ENCODE measurements around the gene PDHA1. TPM values are rescaled to one million over a fixed set of nuclear protein-coding genes. Genes with fewer than 3 reads are reported as not detected.

PDHA1 gene
- total RNA-seq, 4 donors from 2014 or later = 62.5 to 87.2 (median 73.6) TPM

DNA sequence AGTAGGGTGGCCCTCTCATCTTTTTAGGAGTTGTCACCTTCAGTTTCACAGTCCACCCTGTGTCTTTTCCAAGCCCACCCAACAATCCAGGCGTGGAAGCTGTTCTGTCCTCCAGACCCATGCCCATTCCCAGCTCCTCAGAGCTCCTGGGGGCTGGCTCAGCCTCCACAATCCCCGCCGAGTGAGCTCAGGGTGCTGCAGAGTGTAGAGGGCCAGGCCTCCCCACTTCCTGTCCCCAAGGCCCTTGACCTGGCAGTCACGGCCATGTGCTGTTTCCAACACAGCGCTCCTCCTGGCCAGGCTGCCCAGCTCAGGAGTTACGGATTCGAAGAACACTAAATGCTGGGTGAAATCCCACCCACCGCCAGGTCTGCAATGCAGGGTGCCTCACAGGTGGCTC is 31.8 kb downstream of the PDHA1 start:
- WGBS, 2 donors = 83 to 93% methylated on average over 5 to 8 of the region's 8 CpGs
- no peak overlapping the region for H3K4me3 ChIP-seq (ENCODE audit: low read depth, poor library complexity, severe bottlenecking)
- intact Hi-C loops (cut with DNase I; ENCODE audit: low total_unique reads) = no loop called here
- TF ChIP-seq, protein P1, sequence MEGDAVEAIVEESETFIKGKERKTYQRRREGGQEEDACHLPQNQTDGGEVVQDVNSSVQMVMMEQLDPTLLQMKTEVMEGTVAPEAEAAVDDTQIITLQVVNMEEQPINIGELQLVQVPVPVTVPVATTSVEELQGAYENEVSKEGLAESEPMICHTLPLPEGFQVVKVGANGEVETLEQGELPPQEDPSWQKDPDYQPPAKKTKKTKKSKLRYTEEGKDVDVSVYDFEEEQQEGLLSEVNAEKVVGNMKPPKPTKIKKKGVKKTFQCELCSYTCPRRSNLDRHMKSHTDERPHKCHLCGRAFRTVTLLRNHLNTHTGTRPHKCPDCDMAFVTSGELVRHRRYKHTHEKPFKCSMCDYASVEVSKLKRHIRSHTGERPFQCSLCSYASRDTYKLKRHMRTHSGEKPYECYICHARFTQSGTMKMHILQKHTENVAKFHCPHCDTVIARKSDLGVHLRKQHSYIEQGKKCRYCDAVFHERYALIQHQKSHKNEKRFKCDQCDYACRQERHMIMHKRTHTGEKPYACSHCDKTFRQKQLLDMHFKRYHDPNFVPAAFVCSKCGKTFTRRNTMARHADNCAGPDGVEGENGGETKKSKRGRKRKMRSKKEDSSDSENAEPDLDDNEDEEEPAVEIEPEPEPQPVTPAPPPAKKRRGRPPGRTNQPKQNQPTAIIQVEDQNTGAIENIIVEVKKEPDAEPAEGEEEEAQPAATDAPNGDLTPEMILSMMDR (IDR thresholded peaks at IDR 0.05) = no peak
- TF ChIP-seq POLR2A (IDR thresholded peaks at IDR 0.05) = no peak
- DNase-seq (ENCODE audit: low spot score in 2 of 2) = no peak

DNA sequence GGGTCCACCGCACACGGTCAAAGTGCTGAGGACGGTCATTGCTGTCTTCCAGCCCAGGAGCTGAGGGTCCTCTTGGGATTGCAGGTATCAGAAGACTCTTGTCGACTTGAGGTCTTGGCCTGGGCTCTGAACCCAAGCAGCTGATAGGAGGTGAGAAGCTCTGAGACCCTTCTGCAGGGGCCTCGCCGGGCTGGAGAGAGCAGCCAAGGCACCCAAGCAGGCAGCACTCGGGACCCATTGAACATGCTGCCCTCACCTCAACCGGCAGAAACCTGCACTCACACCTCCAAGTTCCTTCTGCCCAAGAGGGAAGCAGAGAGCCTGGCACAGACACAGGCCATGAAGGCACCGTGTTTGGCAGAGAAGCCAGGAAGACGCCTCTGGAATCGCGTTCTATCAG is 34.1 kb downstream of the PDHA1 start:
- intact Hi-C loops (cut with DNase I; ENCODE audit: low total_unique reads) = no loop called here
- 93 to 97% methylated on average over 8 to 12 of the region's 12 CpGs for WGBS, 2 donors
- TF ChIP-seq POLR2A (IDR thresholded peaks at IDR 0.05) = no peak
- DNase-seq (ENCODE audit: low spot score in 2 of 2) = peak in 1 of 2 donors; percentile 72
- no peak overlapping the region for H3K4me3 ChIP-seq (ENCODE audit: low read depth, poor library complexity, severe bottlenecking)

DNA sequence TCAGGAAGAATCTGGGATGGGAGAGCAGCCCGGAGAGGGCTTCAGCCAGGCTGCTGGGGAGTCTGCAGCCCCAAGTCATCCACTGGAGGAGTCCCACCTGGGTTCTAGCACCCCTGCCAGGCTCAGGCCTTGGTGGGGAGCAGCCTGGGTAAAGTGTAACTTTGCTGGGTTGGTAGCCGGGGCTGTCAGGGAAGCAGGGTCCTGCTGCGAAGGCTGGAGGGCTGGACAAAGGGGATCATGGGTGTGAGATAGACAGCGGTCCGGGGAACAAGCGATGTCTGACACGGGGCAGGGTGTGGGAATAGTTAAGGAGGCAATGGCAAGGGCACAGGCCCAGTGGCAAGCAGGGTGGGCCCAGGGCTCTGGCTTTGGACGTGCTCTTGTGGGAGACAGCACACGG is 37.6 kb downstream of the PDHA1 start:
- TF ChIP-seq, protein P1 (IDR thresholded peaks at IDR 0.05) = no peak
- no peak for TF ChIP-seq POLR2A (IDR thresholded peaks at IDR 0.05)
- H3K4me3 ChIP-seq (ENCODE audit: low read depth, poor library complexity, severe bottlenecking) = no peak overlapping the region
- intact Hi-C loops (cut with DNase I; ENCODE audit: low total_unique reads) = no loop called here
- peak in 1 of 2 donors; percentile 53 for DNase-seq (ENCODE audit: low spot score in 2 of 2)
- WGBS, 2 donors = 86 to 98% methylated on average over 9 of the region's 9 CpGs

DNA sequence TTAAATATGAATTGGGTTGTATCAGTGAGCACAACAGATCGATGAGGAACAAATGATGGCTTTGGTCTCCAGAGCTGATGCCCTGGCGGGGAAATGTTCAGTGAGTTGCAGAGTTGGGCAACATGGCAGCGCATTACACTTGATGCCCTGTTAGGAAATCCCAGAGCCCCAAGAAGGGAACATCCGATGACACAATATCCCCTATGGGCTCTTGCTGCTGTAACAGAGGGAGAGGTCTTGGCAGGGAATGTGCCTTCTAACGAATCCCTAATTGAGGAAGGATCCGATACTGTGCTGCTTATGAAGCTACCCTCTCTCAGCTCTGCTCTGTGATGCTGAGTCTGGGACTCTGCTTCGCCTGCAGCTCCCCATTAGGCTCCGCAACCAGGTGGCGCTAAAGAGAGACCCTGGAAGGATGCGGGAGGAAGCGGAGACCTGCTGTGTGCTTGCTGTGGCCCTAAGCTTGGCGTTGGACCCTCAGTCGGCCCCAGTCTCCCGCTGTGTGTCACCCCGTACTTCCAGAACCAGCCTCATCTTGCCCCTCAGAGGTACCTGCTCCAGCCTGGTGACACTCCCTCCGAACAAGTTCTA is 38.9 kb downstream of the PDHA1 start:
- TF ChIP-seq, protein P1 (IDR thresholded peaks at IDR 0.05) = no peak
- no peak for TF ChIP-seq POLR2A (IDR thresholded peaks at IDR 0.05)
- intact Hi-C loops (cut with DNase I; ENCODE audit: low total_unique reads) = no loop called here
- WGBS, 2 donors = 34 to 44% methylated on average over 10 to 16 of the region's 16 CpGs
- DNase-seq (ENCODE audit: low spot score in 2 of 2) = peak in 1 of 2 donors; percentile 76
- no peak overlapping the region for H3K4me3 ChIP-seq (ENCODE audit: low read depth, poor library complexity, severe bottlenecking)

DNA sequence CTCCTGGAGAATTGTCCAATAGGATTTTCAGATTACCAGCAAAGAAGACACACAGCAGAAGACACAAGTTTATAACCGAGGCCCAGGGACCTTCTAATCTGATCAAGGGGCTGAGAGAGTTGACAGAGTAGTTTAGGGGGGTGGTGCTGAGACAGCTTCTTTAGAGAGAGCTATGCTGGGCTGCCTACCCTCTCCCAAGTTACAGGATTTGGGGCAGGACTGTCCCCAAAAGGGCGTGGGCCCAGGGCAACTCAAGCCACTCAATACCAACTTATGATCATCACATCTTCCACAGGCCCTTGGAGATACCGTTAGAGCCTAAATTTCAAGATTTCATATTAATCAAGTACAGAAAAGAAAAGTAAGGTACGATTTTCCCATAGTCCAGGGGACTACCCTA is 43.0 kb downstream of the PDHA1 start:
- no peak for TF ChIP-seq POLR2A (IDR thresholded peaks at IDR 0.05)
- TF ChIP-seq, protein P1 (IDR thresholded peaks at IDR 0.05) = no peak
- DNase-seq (ENCODE audit: low spot score in 2 of 2) = peak in 1 of 2 donors; percentile 66
- H3K4me3 ChIP-seq (ENCODE audit: low read depth, poor library complexity, severe bottlenecking) = no peak overlapping the region
- intact Hi-C loops (cut with DNase I; ENCODE audit: low total_unique reads) = no loop called here
- WGBS, 2 donors = 77 to 88% methylated on average over 4 of the region's 4 CpGs

DNA sequence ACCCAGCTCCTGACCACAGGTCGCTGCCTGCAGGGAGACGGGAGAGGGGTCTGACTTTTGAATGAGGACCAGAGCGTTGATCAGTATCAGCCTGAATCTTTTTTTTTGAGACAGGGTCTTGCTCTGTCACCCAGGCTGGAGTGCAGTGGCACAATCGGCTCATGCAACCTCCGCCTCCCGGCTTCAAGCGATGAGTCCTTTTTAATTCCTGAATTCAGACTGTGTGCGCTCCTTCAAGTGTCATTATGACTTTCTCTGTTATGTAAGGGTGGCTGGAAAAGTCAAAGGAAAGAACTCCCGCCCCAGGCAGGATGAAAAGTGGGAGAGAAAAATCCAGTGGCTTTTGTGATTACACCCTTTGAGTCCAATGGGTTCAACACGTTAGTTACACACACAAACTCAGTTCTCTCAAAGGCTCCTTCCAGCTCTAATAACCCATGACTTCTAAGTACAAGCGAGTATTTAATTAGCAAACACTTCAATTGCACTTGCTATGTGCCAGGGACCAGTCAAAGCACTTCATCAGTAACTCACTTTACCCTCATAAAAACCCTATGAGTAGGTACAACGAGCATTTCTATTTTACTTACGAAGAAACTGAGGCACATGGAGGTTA is 44.4 kb downstream of the PDHA1 start:
- TF ChIP-seq, protein P1 (IDR thresholded peaks at IDR 0.05) = no peak
- no peak for TF ChIP-seq POLR2A (IDR thresholded peaks at IDR 0.05)
- no peak overlapping the region for H3K4me3 ChIP-seq (ENCODE audit: low read depth, poor library complexity, severe bottlenecking)
- intact Hi-C loops (cut with DNase I; ENCODE audit: low total_unique reads) = no loop called here
- 74 to 81% methylated on average over 13 of the region's 13 CpGs for WGBS, 2 donors
- DNase-seq (ENCODE audit: low spot score in 2 of 2) = peak in 1 of 2 donors; percentile 37

Measured in lower leg skin (tissue), 4 donors.